ENCODE data around the gene SLC8A1. TPM values are rescaled to one million over a fixed set of nuclear protein-coding genes. Genes with fewer than 3 reads are reported as not detected.
"Not testable (repeated sequence)": the region's sequence is repeated elsewhere in the genome, so short reads cannot be mapped to it uniquely, and the experiment has no call there.

SLC8A1 gene
- total RNA-seq, 1 experiment from 2014 or later = not detected

DNA sequence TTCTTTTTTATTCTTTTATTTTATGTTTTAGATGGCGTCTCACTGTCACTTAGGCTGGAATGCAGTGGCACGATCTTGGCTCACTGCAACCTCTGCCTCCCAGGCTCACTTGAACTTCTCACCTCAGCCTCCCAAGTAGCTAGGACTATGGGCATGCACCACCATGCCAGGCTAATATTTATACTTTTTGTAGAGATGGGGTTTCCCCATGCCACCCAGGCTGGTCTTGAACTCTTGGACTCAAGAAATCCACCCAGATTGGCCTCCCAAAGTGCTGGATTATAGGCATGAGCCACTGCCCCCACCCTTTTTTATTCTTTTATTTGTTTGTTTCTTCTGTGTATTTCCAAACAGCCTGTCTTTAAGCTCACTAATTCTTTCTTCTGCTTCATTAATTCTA is 366.1 kb downstream of the SLC8A1 start:
- TF ChIP-seq, protein P1, sequence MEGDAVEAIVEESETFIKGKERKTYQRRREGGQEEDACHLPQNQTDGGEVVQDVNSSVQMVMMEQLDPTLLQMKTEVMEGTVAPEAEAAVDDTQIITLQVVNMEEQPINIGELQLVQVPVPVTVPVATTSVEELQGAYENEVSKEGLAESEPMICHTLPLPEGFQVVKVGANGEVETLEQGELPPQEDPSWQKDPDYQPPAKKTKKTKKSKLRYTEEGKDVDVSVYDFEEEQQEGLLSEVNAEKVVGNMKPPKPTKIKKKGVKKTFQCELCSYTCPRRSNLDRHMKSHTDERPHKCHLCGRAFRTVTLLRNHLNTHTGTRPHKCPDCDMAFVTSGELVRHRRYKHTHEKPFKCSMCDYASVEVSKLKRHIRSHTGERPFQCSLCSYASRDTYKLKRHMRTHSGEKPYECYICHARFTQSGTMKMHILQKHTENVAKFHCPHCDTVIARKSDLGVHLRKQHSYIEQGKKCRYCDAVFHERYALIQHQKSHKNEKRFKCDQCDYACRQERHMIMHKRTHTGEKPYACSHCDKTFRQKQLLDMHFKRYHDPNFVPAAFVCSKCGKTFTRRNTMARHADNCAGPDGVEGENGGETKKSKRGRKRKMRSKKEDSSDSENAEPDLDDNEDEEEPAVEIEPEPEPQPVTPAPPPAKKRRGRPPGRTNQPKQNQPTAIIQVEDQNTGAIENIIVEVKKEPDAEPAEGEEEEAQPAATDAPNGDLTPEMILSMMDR (conservative IDR thresholded peaks at IDR 0.05; ENCODE audit: low read depth, low read length) = no peak
- TF ChIP-seq EZH2 (IDR thresholded peaks at IDR 0.05; ENCODE audit: borderline replicate concordance, low read depth, low read length, poor library complexity, severe bottlenecking) = no peak
- intact Hi-C loops (cut with micrococcal nuclease; ENCODE audit: unreplicated experiment) = no loop called here
- POLR2A ChIA-PET (ENCODE audit: low non-redundant PET) = no interaction called here
- Histone ChIP-seq H3K27me3 (replicated peaks; ENCODE audit: insufficient read depth, low read depth, low read length, poor library complexity) (peaks cover 3% of the 10 kb centered on the region), H3K9me3 (ENCODE audit: low read depth, low read length, poor library complexity, severe bottlenecking) (no peaks in the 10 kb centered on the region), H3K4me3 (ENCODE audit: low read depth, low read length, poor library complexity, severe bottlenecking) (no peak overlapping the region), H3K36me3 (ENCODE audit: insufficient read depth, low read length, poor library complexity, severe bottlenecking) (no peaks in the 10 kb centered on the region), H3K27ac (ENCODE audit: low read depth, low read length, poor library complexity, severe bottlenecking) (no peak overlapping the region), H3K4me1 (ENCODE audit: insufficient read depth, low read length, poor library complexity, severe bottlenecking) (no peaks in the 10 kb centered on the region)
- no TSS peak for BruUV-seq (replicated peaks)
- CTCF ChIA-PET = no interaction called here
- no peak for DNase-seq (ENCODE audit: low spot score)

DNA sequence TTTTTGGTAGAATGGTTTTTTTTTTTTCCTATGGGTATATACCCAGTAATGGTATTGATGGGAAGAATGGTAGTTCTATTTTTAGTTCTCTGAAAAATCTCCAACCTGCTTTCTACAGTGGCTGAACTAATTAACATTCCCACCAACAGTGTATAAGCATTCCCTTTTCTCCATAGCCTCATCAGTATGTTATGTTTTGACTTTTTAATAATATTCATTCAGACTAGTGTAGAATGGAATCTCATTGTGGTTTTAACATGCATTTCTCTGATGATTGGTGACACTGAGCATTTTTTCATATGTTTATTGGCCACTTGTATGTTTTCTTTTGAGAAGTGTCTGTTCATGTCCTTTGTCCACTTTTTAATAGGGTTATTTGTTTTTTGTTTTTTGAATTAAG is 378.6 kb downstream of the SLC8A1 start:
- CTCF ChIA-PET; BruUV-seq (replicated peaks); DNase-seq (ENCODE audit: low spot score); H3K4me1 ChIP-seq (ENCODE audit: insufficient read depth, low read length, poor library complexity, severe bottlenecking); H3K27ac ChIP-seq (ENCODE audit: low read depth, low read length, poor library complexity, severe bottlenecking); H3K9me3 ChIP-seq (ENCODE audit: low read depth, low read length, poor library complexity, severe bottlenecking); H3K4me3 ChIP-seq (ENCODE audit: low read depth, low read length, poor library complexity, severe bottlenecking); intact Hi-C loops (cut with micrococcal nuclease; ENCODE audit: unreplicated experiment); H3K36me3 ChIP-seq (ENCODE audit: insufficient read depth, low read length, poor library complexity, severe bottlenecking); POLR2A ChIA-PET (ENCODE audit: low non-redundant PET); H3K27me3 ChIP-seq (replicated peaks; ENCODE audit: insufficient read depth, low read depth, low read length, poor library complexity): not testable (repeated sequence)

DNA sequence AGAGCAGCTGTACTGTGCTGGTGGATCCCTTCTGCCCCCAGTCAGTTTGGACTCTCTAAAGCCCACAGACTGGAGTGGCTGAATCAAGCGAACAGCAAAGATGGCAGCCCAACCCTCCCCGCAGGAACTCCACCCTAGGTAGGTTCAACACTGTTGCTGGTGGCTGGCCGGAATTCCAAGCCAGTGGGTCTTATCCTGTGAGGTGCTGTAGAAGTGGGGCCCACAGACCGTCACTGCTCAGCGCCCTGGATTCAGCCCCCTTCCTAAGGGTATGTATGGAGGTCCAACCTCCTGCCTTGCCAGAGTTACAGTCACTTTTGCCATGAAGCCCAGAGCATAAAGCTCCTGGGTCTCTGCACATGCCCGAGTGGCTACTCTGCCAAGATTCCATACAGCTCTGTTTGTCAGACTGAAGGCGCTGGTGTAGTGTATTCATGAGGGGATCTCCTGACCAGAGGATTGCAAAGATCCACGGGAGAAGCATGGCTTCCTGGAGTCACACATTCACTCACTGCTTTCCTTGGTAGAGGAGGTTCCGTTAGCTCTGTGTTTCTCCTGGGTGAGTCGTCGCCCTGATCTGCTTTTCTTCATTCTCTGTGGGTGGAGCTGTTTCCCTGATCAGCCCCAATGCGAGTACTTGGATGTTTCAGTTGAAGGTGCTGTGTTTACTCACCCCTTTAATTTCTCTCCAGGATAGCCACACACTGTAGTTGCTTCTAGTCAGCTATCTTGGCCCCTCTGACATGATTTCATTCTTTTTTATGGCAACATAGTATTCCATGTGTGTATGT is 379.3 kb downstream of the SLC8A1 start:
- DNase-seq (ENCODE audit: low spot score) = no peak
- TF ChIP-seq, protein P1 (conservative IDR thresholded peaks at IDR 0.05; ENCODE audit: low read depth, low read length) = no peak
- TF ChIP-seq EZH2 (IDR thresholded peaks at IDR 0.05; ENCODE audit: borderline replicate concordance, low read depth, low read length, poor library complexity, severe bottlenecking) = no peak

DNA sequence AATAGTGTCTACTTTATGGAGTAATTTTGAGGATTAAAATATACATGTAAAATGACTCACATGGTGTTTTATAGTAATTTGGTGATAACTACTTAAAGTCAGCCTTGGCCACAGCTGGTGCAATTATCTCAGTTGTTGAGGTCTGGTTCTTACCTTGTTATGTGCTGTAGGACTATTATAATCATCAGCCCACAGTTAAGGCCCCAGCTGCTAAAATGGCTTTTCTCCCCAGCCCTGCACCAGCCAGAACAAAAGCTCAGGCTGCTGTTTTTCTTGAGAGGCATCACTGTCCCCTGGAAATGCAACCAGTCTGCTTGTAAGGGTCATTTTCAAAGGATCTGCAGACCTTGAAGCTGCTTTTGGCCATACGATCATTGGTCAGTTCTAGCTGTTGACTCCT is 389.5 kb downstream of the SLC8A1 start:
- BruUV-seq (replicated peaks) = no TSS peak
- ChIA-PET POLR2A (ENCODE audit: low non-redundant PET) (no interaction called here), CTCF (no interaction called here)
- no peak overlapping the region for H3K4me3 ChIP-seq (ENCODE audit: low read depth, low read length, poor library complexity, severe bottlenecking)
- TF ChIP-seq, protein P1 (conservative IDR thresholded peaks at IDR 0.05; ENCODE audit: low read depth, low read length) = no peak
- no peak for TF ChIP-seq EZH2 (IDR thresholded peaks at IDR 0.05; ENCODE audit: borderline replicate concordance, low read depth, low read length, poor library complexity, severe bottlenecking)
- no peaks in the 10 kb centered on the region for H3K9me3 ChIP-seq (ENCODE audit: low read depth, low read length, poor library complexity, severe bottlenecking)
- no peak for DNase-seq (ENCODE audit: low spot score)
- no peak overlapping the region for H3K27ac ChIP-seq (ENCODE audit: low read depth, low read length, poor library complexity, severe bottlenecking)
- no peaks in the 10 kb centered on the region for H3K4me1 ChIP-seq (ENCODE audit: insufficient read depth, low read length, poor library complexity, severe bottlenecking)
- H3K36me3 ChIP-seq (ENCODE audit: insufficient read depth, low read length, poor library complexity, severe bottlenecking) = no peaks in the 10 kb centered on the region
- intact Hi-C loops (cut with micrococcal nuclease; ENCODE audit: unreplicated experiment) = no loop called here
- peaks cover 4% of the 10 kb centered on the region for H3K27me3 ChIP-seq (replicated peaks; ENCODE audit: insufficient read depth, low read depth, low read length, poor library complexity)

More for the DNA sequence above, 379.3 kb downstream of the SLC8A1 start:
- Histone ChIP-seq H3K4me1 (ENCODE audit: insufficient read depth, low read length, poor library complexity, severe bottlenecking) (no peaks in the 10 kb centered on the region), H3K27ac (ENCODE audit: low read depth, low read length, poor library complexity, severe bottlenecking) (no peak overlapping the region), H3K4me3 (ENCODE audit: low read depth, low read length, poor library complexity, severe bottlenecking) (no peak overlapping the region), H3K27me3 (replicated peaks; ENCODE audit: insufficient read depth, low read depth, low read length, poor library complexity) (no peaks in the 10 kb centered on the region), H3K9me3 (ENCODE audit: low read depth, low read length, poor library complexity, severe bottlenecking) (no peaks in the 10 kb centered on the region), H3K36me3 (ENCODE audit: insufficient read depth, low read length, poor library complexity, severe bottlenecking) (no peaks in the 10 kb centered on the region)
- ChIA-PET POLR2A (ENCODE audit: low non-redundant PET) (no interaction called here), CTCF (no interaction called here)
- no TSS peak for BruUV-seq (replicated peaks)
- intact Hi-C loops (cut with micrococcal nuclease; ENCODE audit: unreplicated experiment) = no loop called here
